Mesothelial cell of epicardium (in vitro differentiated cells): Measurements from ENCODE around the gene DIPK2B. TPM values are rescaled to one million over a fixed set of nuclear protein-coding genes. Genes with fewer than 3 reads are reported as not detected.

Experiments
- DNase-seq, 2 experiments: peaks; one replicate each; pipeline ENCODE4 v3.0.0; 2021; ENCODE audit warnings: low spot score in 2 of 2; ENCODE audit not compliant: unreplicated experiment in 2 of 2
- H3K27ac Mint-ChIP-seq: 2 replicates; pipeline ENCODE4 v1.8.0; 2021; ENCODE audit warnings: mixed read lengths
- H3K27me3 Mint-ChIP-seq: 2 replicates; pipeline ENCODE4 v1.8.0; 2021; ENCODE audit warnings: low read depth, mixed read lengths
- H3K36me3 Mint-ChIP-seq: 2 replicates; pipeline ENCODE4 v1.8.0; 2021; ENCODE audit warnings: mixed read lengths
- H3K4me1 Mint-ChIP-seq: 2 replicates; pipeline ENCODE4 v1.8.0; 2021; ENCODE audit warnings: mixed read lengths
- H3K4me3 Mint-ChIP-seq: 2 replicates; pipeline ENCODE4 v1.8.0; 2021; ENCODE audit warnings: mild to moderate bottlenecking, moderate library complexity, mixed read lengths
- H3K9me3 Mint-ChIP-seq: 2 replicates; pipeline ENCODE4 v1.8.0; 2021; ENCODE audit warnings: mixed read lengths
- CTCF ChIP-seq: fragments of 200-600 bp; sonication (generic); IDR thresholded peaks from one replicate; pipeline ENCODE4 v1.5.0; 2021; ENCODE audit warnings: antibody characterized with exemption; ENCODE audit not compliant: unreplicated experiment
- total RNA-seq: library from RNA; stranded (reverse); gene quantifications from 3 replicates; pipeline ENCODE4 v1.2.1, GENCODE V29; 2021

Gene DIPK2B
- total RNA-seq, 1 donor from 2014 or later, result not detected

DNA sequence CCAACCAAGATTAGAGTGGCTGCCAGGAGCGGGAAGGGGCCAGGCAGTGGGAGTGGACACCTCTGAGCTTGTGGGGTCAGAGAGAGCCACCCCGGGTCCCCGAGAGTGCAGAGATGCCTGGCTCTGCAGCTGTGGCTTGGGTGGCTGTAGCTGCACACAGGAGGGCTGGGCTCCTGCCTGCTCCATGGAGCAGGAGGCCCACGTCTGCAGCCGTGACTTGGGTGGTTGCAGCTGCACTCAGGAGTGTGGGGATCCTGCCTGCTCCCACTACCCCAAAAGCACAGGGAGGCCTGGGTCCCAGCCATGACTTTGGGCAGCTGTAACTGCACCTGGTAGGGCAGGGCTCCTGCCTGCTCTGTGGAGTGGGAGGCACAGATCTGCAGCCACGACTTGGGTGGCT is 28.7 kb upstream of the DIPK2B start:
- peaks cover 37% of the 10 kb centered on the region for H3K9me3 Mint-ChIP-seq
- H3K4me1 Mint-ChIP-seq, result no peaks in the 10 kb centered on the region
- H3K27ac Mint-ChIP-seq, result no peak overlapping the region
- no peaks in the 10 kb centered on the region for H3K36me3 Mint-ChIP-seq
- no peak for TF ChIP-seq CTCF
- no peaks in the 10 kb centered on the region for H3K27me3 Mint-ChIP-seq
- no peak overlapping the region for H3K4me3 Mint-ChIP-seq
- DNase-seq, result no peak

- Mint-ChIP-seq H3K4me1 (no peaks in the 10 kb centered on the region), H3K27me3 (no peaks in the 10 kb centered on the region), H3K36me3 (no peaks in the 10 kb centered on the region), H3K4me3 (no peak overlapping the region), H3K27ac (no peak overlapping the region), H3K9me3 (peaks cover 27% of the 10 kb centered on the region)
- DNase-seq, result no peak
- no peak for TF ChIP-seq CTCF
Observed at GRCh38 chrX:45228126-45228525, 27.4 kb upstream of the DIPK2B start.

DNA sequence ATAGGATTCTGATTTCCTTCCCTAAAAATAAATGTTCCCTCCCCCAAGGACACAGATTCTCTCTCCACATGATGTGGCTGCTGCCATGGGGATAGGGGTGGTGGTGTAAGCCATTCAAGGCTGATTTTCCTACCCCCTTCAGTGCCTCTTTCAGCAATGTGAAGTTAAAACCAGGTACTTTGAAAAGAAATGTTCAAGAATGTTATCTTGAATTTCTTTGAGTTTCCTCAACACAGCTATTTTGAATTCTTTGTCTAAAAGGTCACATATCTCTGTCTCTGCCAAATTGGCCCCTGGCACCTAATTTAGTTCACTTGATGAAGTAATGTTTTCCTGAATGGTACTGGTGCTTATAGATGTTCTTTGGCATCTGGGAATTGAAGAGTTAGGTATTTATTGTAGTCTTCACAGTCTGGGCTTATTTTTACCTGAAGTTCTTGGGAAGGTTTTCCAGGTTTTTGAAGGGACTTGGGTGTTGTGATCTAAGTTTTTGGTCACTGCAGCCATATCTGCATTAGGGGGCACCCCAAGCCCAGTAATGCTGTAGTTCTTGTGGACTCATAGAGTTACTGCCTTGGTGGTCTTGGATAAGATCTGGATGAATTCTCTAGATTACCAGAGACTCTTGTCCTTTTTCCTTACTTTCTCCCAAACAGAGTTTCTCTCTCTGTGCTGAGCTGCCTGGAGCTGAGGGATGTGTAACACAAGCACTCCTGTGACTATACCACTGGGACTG is 7.6 kb upstream of the DIPK2B start:
- Mint-ChIP-seq H3K4me3 (no peak overlapping the region), H3K9me3 (peaks cover 65% of the 10 kb centered on the region), H3K27ac (no peak overlapping the region), H3K36me3 (peaks cover 2% of the 10 kb centered on the region), H3K27me3 (no peaks in the 10 kb centered on the region), H3K4me1 (no peaks in the 10 kb centered on the region)
- TF ChIP-seq CTCF, result no peak
- no peak for DNase-seq

- Mint-ChIP-seq H3K27ac (no peak overlapping the region), H3K9me3 (peaks cover 23% of the 10 kb centered on the region), H3K36me3 (peaks cover 2% of the 10 kb centered on the region)
Observed at GRCh38 chrX:45202171-45202570, 1.5 kb upstream of the DIPK2B start.

DNA sequence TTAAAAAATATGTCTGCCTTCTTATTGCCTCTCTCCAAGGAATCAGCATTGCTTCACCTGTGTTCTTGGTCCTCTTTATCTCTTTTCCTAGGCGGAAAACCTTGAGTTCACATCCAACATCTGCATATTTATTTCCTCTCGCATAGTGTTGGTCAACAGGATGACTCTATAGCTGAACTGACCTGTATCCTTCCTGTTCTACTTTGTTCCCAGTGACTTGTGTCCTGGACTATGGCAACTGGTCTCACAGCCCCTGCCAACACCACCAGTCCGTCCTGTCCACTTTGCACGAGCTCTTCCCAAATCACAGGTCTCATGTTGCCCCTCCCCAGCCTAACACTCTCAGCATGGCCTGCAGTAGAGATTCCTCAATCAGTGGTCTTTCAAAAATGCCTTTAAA is 2.0 kb downstream of the DIPK2B start:
- Mint-ChIP-seq H3K4me1 (no peaks in the 10 kb centered on the region), H3K36me3 (no peaks in the 10 kb centered on the region), H3K27me3 (peaks cover 9% of the 10 kb centered on the region), H3K4me3 (no peak overlapping the region), H3K9me3 (peaks cover 11% of the 10 kb centered on the region), H3K27ac (no peak overlapping the region)
- no peak for TF ChIP-seq CTCF
- DNase-seq, result no peak

More at GRCh38 chrX:45202171-45202570, 1.5 kb upstream of the DIPK2B start:
- Mint-ChIP-seq H3K27me3 (peaks cover 9% of the 10 kb centered on the region), H3K4me3 (no peak overlapping the region), H3K4me1 (no peaks in the 10 kb centered on the region)
- no peak for TF ChIP-seq CTCF
- DNase-seq, result no peak
